HepG2 (cell line): Measurements from ENCODE around the gene TBX3. TPM values are rescaled to one million over a fixed set of nuclear protein-coding genes. Genes with fewer than 3 reads are reported as not detected.

Source experiments
- ARID3A ChIP-seq: IDR thresholded peaks from 2 replicates; pipeline ENCODE4 v1.6.1; 2012; ENCODE audit warnings: low read depth, low read length, improper control_type of control experiment
- ARID5B ChIP-seq: IDR thresholded peaks from 2 replicates; pipeline ENCODE4 v1.4.0; 2020; ENCODE audit warnings: mild to moderate bottlenecking, missing genetic modification reagents
- BCL6 ChIP-seq: IDR thresholded peaks from 2 replicates; pipeline ENCODE4 v1.6.1; 2016; ENCODE audit warnings: missing genetic modification reagents, missing compliant biosample characterization
- CHD4 ChIP-seq: fragments of 200-600 bp; sonication (generic); IDR thresholded peaks from 2 replicates; pipeline ENCODE4 v1.7.0; 2017; ENCODE audit warnings: mild to moderate bottlenecking, low read length, borderline replicate concordance
- CTCF ChIP-seq: sonication (generic); formaldehyde crosslinking; IDR thresholded peaks from 2 replicates; pipeline ENCODE4 v1.5.0; 2020; ENCODE audit warnings: mild to moderate bottlenecking, missing genetic modification reagents, moderate library complexity
- EP300 ChIP-seq, 3 experiments: sonication (generic) in 1 of 3; formaldehyde crosslinking in 1 of 3; IDR thresholded peaks; 2 replicates each; pipeline versions ENCODE4 v1.5.1 to v1.6.1; 2011 to 2020; ENCODE audit warnings: low read depth in 2 of 3, low read length in 2 of 3, borderline replicate concordance in 1 of 3, improper control_type of control experiment in 1 of 3, mild to moderate bottlenecking in 1 of 3, missing genetic modification reagents in 1 of 3, moderate library complexity in 1 of 3
- GATAD2A ChIP-seq: IDR thresholded peaks from 2 replicates; pipeline ENCODE4 v1.6.1; 2016
- IKZF5 ChIP-seq: IDR thresholded peaks from 2 replicates; pipeline ENCODE4 v1.6.1; 2018; ENCODE audit warnings: missing genetic modification reagents, mild to moderate bottlenecking, missing compliant biosample characterization
- KLF11 ChIP-seq: IDR thresholded peaks from 2 replicates; pipeline ENCODE4 v1.6.1; 2016; ENCODE audit warnings: missing compliant biosample characterization
- NR2F6 ChIP-seq, 2 experiments: IDR thresholded peaks; 2 replicates each; pipeline ENCODE4 v1.6.1; 2016; ENCODE audit warnings: antibody characterized with exemption in 1 of 2, mild to moderate bottlenecking in 1 of 2
- PATZ1 ChIP-seq: sonication (generic); formaldehyde crosslinking; IDR thresholded peaks from 2 replicates; pipeline ENCODE4 v1.4.0; 2020; ENCODE audit warnings: missing genetic modification reagents
- PHB2 ChIP-seq: fragments of 450-650 bp; IDR thresholded peaks from 2 replicates; pipeline ENCODE4 v1.6.1; 2018; ENCODE audit not compliant: partially characterized antibody
- SMC3 ChIP-seq: IDR thresholded peaks from 2 replicates; pipeline ENCODE4 v1.6.1; 2011; ENCODE audit warnings: low read length, improper control_type of control experiment
- ZFP36L2 ChIP-seq: sonication (generic); formaldehyde crosslinking; IDR thresholded peaks from 2 replicates; pipeline ENCODE4 v1.4.0; 2020; ENCODE audit warnings: missing genetic modification reagents
- ZKSCAN8 ChIP-seq: IDR thresholded peaks from 2 replicates; pipeline ENCODE4 v1.6.1; 2016; ENCODE audit warnings: borderline replicate concordance, missing genetic modification reagents, missing compliant biosample characterization
- ZNF441 ChIP-seq: sonication (generic); formaldehyde crosslinking; IDR thresholded peaks from 2 replicates; pipeline ENCODE4 v1.7.0; 2021; ENCODE audit warnings: missing genetic modification reagents, borderline replicate concordance
- ZNF747 ChIP-seq: sonication (generic); formaldehyde crosslinking; IDR thresholded peaks from 2 replicates; pipeline ENCODE4 v1.8.1; 2023; ENCODE audit warnings: missing genetic modification reagents, mild to moderate bottlenecking, borderline replicate concordance
- polyA plus RNA-seq, 8 experiments: library from polyadenylated mRNA; depleted of rRNA in 3 of 8; stranded (reverse) in 7 of 8; unstranded in 1 of 8; fragments of >200 nt; fragmentation: Illumina TruSeq in 4 of 8; extraction: Trizol in 4 of 8; gene quantifications; 2 replicates each; pipeline versions ENCODE4 v1.2.1 to v1.2.3, GENCODE V29; 2011 to 2016; ENCODE audit warnings: low read depth in 4 of 8, missing spikeins in 1 of 8, mixed read lengths in 1 of 8; ENCODE audit not compliant: insufficient read depth in 1 of 8
- total RNA-seq, 5 experiments: library from RNA; depleted of rRNA; stranded (reverse); fragments of >200 nt; fragmentation: Illumina TruSeq; extraction: Trizol; gene quantifications; 2 replicates each; pipeline ENCODE4 v1.2.3, GENCODE V29; 2016; ENCODE audit warnings: low read depth in 1 of 5

TBX3 gene
- total and polyA plus RNA-seq, 2 of the 13 experiments (the other 11 are each of a cell fraction or from before 2014, with no cell fraction given), result 27.1 to 42.4 TPM

- TF ChIP-seq ZFP36L2 (CRISPR knock-in tag) (peak; percentile 43; the same call in 1 of the 2 replicates), PHB2 (no peak), KLF11 (CRISPR knock-in tag) (0 out of 2 replicates have a peak, but pooled peaks have one; percentile 31), IKZF5 (CRISPR knock-in tag) (peak; percentile 28; the same call in 1 of the 2 replicates), NR2F6 (IDR thresholded peaks at IDR 0.05) (0 out of 2 replicates have a peak, but pooled peaks have one; percentile 11), NR2F6 (CRISPR knock-in tag; IDR thresholded peaks at IDR 0.05) (no peak), ARID3A (peak; percentile 25; the same call in 1 of the 2 replicates), GATAD2A (CRISPR knock-in tag) (0 out of 2 replicates have a peak, but pooled peaks have one; percentile 9), ARID5B (CRISPR knock-in tag) (0 out of 2 replicates have a peak, but pooled peaks have one; percentile 29), ZNF441 (CRISPR knock-in tag) (0 out of 2 replicates have a peak, but pooled peaks have one; percentile 20), BCL6 (CRISPR knock-in tag) (peak; percentile 19; the same call in 1 of the 2 replicates), CHD4 (peak; percentile 60; the same call in 1 of the 2 replicates), ZKSCAN8 (CRISPR knock-in tag) (0 out of 2 replicates have a peak, but pooled peaks have one; percentile 72), EP300 (IDR thresholded peaks at IDR 0.05; ENCODE audit: low read depth in 2 of 2, low read length in 2 of 2) (peak in 1 of 2 experiments; percentile 6; a peak in 1 of 4 replicates), EP300 (CRISPR knock-in tag; IDR thresholded peaks at IDR 0.05; ENCODE audit: borderline replicate concordance) (no peak), CTCF (CRISPR knock-in tag) (peak; percentile 90), ZNF747 (CRISPR knock-in tag) (no peak), PATZ1 (CRISPR knock-in tag) (peak; percentile 17; the same call in 1 of the 2 replicates), SMC3 (peak; percentile 97)
Observed at GRCh38 chr12:114662512-114663177, 21.3 kb downstream of the TBX3 start (continued).
